Measurements from ENCODE around the gene PKHD1.

The PKHD1 gene

DNA sequence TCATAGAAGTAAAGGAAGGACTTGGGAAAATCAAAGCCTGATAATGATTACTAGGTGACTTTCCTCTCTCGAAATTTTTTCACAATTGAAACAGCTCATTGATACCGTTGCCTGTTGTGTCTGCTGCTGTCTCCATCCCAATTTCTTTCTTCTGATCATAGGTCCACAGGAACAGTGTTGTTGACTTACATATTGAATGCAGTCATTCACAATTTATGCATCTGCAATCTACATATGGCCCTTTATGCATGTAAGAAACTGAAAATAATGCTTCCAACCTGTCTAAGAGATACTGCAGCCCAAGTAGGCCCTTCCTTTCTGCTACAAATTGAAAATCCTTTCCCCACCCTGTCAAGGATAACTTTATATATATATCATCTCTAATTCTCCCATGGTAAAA lies 381.3 kb downstream of the PKHD1 start:
- no peak for DNase-seq

DNA sequence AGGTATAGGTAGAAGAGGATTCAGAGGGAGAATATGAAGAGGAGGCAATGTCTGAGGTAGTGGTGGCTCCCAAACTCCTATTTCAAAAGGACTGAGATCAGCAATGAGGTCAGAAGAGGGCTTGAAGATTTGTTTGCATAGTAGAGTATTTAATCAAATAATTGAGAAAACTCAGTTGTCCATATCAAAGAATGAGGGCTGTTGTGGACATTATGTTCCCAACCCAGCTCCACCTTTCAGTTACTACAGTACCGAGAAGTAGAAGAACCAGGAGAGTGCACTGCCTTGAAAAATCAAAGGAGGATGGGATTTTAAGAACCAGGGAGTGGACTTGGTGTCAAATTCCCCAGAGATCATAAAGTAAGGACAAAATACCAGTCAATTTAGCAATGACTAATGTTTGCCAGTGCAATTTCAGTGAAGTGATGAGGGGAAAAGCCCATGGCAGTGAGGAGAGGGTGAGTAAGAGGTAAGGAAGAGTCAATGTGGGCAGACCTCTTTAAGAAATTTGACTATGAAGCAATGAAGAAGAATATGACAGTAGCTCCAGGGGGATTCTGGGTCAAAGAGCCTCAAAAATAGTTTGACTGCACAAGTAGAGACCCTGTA lies 382.4 kb downstream of the PKHD1 start:
- no peak for DNase-seq

- no peak for DNase-seq
Observed at GRCh38 chr6:51702851-51703250, 384.6 kb downstream of the PKHD1 start.

GRCh38 chr6:51684603-51685002 lies 402.8 kb downstream of the PKHD1 start:
- no peak for DNase-seq

DNA sequence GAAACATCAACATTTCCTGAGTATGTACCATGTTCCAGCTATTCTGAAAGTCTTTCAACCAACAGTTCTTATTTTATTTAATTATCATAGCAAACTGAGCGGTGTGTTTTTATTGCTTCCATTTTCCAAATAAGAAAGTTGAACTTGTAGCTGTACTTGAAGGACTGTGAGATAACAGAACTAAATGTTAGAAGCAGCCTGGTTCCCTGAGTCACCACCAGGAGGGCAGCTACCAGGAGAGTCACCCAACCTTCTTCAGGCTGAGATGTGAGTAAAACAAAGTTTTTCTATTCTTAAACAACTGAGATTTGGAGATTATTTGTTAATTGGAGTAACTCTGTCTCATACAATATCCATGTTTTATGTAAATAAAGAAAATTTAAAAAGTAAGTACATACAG lies 403.4 kb downstream of the PKHD1 start:
- DNase-seq = no peak

DNA sequence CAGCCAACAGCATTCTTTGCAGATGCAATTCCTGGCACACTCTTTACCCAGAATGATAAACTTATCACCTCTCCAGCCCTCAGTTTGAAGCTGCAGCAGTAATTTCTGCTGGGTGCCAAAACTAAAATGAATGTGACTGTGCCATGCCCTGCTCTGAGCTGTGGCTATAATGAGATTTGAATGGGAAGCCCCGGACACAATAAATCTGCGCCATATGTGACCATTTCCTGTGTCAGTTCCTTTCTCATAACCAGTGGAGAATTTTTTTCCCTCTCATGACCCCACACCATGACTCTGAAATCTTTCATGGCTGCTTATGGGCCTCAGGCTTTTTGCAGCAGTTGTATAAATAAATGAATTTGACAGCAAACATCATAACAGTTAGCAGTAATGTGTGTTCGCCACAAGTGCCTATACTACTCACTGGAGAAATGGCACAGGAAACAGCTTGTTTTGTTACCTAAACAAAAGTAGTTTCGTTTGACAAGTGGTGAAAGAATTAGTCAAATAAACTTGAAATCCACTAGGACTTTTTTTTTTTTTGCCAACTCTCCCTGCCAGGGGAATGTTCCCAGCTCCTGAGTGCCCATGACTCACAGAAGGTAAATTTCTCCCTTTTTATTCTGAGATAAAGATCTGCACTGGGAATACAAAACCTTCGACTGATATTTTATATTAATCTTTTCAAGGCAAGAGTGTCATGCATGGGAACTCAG lies 408.4 kb downstream of the PKHD1 start:
- DNase-seq = no peak

DNA sequence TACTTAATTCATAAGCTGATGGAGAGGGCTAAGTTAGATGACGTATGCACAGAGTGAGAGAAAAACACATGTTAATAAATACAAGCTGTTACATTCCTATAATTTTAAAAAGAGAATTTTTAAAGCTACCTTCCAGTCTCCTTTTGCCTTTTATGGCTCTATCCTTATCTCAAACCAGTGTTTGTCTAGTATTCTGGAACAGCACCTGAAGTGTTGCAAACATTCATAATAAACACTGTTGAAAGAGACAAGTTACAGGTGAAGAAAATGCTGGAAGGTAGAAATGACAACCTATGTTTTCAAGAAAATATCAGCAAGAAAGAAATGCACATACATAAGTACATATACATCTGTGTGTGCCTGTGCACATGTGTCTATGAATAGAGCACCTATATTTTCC lies 409.1 kb downstream of the PKHD1 start:
- DNase-seq = no peak

DNA sequence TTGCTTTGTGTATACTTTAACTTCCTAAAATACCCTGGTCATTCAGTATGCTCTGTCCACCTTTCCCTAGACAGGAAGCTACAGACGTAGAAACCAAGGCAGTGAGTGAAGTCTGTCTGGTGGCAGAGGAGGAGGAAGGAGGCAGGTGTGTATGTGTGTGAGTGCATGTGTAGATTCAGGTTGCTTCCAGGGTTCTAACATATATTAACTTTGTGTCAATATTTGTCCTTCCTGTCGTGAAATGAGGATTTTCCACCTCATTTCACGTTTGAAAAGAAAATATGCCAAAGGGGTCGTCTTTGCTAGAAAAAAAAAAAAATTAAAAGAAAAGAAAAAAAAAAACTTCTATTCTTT lies 411.5 kb downstream of the PKHD1 start:
- no peak for DNase-seq

- DNase-seq = no peak
Observed at GRCh38 chr6:51675020-51675921, 412.1 kb downstream of the PKHD1 start.

DNA sequence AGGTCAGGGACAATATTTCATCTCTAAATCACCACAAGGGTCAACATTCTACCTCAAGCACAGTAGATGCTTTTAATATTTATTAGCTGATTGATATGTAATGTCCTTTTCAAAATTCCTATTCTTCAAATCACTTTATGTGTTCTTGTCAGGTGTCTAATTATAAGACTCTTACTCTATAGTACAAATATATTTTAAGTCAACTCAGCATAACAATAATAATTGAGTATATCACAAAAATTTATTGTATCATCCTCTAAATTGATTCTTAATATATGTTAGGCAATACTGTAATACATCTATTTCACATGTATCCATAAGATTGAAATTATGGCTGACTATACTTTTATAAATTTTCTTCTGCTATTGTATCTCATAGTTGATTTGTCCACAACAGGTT lies 423.9 kb downstream of the PKHD1 start:
- DNase-seq = no peak

DNA sequence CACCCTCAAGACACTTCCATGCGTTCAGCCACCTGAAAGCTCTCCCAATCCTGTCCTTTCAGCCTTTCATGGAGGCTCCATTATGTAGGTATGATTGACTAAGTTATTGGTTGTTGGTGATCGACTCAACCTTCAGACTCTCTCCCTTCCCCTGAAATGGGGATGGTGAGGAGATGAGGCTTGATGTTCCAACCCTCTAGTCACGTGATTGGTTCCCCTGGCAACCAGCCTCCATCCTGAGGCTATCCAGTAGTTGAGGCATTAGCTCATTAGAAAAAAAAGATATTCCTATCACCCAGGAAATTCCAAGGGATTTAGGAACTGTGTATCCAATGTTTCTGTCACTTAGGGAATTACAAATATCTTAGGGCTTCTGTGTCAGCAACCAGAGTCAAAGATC lies 426.6 kb downstream of the PKHD1 start:
- no peak for DNase-seq

DNA sequence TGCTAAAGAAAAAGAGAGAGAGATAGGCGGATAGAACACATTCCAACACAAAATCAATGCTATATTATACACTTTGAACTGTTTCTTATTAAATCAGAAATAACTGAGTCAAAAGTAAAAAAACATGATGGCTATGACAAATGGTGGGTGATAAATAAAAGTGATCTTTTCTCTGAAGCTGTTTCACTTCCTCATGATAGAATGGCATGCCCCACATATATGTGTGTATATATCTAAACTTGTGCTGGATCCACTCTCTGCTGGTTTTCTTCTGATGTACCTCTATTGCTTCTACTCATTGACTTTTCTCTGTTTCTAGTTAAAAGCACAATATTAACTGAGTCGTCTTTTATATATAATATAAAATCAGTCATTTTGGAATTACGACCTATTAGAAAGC lies 429.9 kb downstream of the PKHD1 start:
- DNase-seq = no peak

DNA sequence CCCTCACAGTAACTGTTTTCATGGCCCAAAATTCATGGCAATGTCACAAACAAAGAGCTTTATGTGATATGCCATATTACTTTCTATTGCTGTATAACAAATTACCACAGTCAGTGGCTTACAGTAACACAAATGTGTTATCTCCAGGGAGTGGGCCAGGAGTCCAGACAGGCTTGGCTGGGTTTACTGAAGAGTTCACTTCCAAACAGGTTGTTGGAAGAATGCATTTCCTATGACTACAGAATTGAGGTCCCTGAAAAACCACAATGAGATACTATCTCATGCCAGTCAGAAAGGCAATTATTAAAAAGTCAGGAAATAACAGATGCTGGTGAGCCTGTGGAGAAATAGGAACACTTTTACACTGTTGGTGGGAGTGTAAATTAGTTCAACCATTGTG lies 431.9 kb downstream of the PKHD1 start:
- no peak for DNase-seq

DNA sequence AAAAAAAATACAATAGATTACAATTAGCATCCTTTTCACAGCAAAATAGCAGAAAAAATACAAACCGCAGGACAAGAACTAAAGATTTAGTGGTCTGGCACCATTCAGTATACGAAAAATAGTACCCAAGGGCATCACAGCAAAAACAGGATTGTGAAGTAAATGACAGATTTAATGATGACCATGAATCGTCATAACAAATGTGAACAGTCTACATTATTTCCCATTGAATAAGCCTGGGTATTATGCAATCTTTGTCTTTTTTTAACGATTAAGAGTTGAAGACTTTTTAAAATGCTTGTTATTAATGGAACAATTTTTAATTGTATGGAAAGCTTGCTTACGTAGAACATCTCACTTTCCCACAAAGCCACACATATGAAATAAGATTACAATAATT lies 432.8 kb downstream of the PKHD1 start:
- no peak for DNase-seq

DNA sequence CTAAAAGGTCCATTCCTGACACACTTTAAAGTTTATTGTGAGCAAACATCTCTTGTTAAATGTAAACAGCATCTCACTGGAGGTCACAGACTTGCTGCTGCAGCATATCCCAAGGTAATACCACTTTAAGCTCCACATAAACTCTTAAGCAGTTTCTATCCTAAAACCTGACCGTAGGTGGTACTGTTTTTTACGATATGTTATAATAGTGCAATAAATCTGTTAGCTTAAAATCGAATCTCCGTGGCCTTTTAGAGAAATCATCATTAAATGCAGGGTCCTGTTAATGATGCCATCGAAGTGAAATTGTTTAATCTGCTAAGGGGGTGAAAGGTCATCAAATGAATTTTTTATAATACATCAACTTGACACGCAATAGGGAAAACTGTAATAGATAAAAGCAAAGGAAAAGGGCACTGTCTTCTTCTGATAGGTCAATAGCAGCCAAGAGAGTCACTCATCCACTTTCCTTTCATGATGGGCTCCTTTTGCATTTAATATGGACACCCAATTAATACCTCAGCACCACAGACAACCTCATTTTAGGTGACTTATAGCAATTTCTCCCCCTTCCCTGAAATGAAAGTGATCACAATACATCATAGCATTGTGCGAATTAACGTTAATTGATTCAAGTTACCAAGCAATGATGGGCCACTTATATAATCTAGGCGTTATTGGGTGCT lies 436.1 kb downstream of the PKHD1 start:
- DNase-seq = no peak

DNA sequence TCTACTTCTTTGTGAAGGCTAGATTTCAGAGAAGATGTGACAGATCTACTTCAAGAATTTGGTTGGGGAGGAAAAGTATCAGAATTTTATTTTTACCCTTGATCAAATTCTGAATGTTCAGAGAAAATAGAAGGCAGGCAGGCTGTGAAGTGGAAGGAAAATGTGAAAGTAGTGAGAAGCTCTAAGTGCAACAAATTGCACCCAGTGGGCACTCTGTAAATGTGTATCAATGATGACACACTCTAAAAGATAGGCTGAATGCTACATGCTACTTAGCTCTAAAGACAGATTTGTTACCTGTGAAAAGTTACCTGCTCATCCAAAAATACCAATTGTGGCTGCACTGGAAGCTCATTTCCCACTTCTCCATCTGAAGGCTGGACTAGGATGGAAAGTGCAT lies 438.6 kb downstream of the PKHD1 start:
- DNase-seq = no peak

GRCh38 chr6:51648236-51648635 lies 439.2 kb downstream of the PKHD1 start:
- DNase-seq = no peak

DNA sequence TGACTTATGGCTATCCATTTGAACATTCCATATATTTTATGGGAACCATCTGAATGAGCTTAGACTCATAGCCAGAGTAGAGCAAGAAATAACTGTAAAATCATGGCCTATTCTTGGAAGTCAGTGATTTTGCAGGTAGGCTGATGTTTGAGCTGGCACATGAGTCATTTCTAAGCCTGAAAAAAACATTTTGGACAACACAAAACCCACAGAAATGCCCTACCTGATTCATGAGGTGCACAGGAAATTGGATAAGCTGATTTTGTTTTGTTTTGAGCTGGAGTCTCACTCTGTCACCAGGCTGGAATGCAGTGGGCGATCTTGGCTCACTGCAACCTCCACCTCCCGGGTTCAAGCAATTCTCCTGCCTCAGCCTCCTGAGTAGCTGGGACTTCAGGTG lies 443.0 kb downstream of the PKHD1 start:
- no peak for DNase-seq

DNA sequence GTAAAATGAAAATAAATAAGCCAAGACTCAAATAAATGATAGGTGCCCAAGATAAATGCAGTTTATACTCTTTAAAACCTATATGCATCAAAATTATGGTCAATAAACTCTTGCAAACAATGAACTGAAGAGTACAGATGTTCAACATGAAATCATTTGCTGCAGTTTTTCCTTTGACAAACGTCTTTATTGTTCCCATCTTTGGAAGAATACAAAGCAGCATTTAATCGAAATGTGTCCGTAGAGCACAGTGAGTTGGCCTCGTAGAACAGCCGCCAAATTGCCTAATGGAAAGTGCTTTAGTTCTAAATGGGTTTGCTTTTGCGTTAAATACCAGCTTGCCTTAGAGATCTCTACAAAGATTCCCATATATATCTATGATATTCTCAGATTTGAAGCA lies 447.4 kb downstream of the PKHD1 start:
- DNase-seq = peak in 1 of 58 donors; percentile 9

DNA sequence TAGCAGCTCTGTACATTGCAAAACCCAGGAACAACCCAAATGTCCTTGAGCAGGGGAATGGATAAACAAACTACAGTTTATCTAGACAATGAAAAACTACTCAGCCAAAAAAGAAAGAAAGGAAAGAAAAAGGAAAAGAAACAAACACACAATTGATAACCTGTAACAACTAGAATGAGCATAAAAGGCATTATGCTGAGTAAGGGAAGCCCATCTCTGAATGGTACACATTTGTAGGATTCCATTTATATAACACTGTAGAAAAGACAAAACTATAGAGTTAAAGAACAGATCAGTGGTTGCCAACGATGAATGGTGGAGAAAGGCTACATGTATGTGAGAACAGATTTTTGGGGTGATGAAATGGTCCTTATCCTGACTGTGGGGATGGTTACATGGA lies 454.0 kb downstream of the PKHD1 start:
- DNase-seq = no peak

GRCh38 chr6:51630011-51630410 lies 457.4 kb downstream of the PKHD1 start:
- no peak for DNase-seq

DNA sequence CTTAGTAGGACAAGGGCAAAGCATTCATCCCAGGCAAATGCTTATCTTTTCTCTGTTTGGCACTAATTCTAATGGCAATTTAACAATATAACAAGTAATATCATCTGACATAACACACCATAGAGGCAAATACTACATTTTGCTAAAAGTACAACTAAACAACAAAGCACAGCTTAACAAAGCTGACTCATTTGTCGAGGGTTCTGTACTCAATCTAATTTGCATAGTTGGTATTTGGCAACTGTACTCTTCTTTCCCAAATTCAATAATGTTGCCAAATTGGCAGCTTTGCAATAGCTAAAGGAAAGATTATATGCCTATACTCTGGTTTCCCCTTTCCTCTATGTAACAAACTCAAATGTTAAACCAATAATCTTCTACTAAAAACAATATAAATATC lies 461.0 kb downstream of the PKHD1 start:
- DNase-seq = no peak
